GM12878 (cell line): ENCODE results near the gene SARM1. TPM values are rescaled to one million over a fixed set of nuclear protein-coding genes. Genes with fewer than 3 reads are reported as not detected.

Source experiments
- ATAC-seq: fragments of 200-7000 bp; cut with Tn5 transposase; 3 replicates; pipeline ENCODE4 v1.9.1; 2020; ENCODE audit warnings: mild to moderate bottlenecking, moderate library complexity
- BruUV-seq: library from RNA; stranded (reverse); fragments of 400-500 nt; replicated peaks from 2 replicates; lab custom pipeline; 2021; lab: Mats Ljungman, UMichigan
- CTCF ChIA-PET: fragments of 300-600 bp; sonication (Branson Sonifier 250); formaldehyde crosslinking; extraction: SDS; loops from one replicate; lab custom pipeline; 2021; ENCODE audit warnings: inconsistent platforms; lab: Yijun Ruan, JAX
- POLR2A ChIA-PET: fragments of 350-600 bp; formaldehyde crosslinking; extraction: SDS; loops from one replicate; lab custom pipeline; 2021; ENCODE audit warnings: inconsistent platforms; lab: Charles Lee
- RAD21 ChIA-PET: fragments of 300-600 bp; sonication (Branson Sonifier 250); formaldehyde crosslinking; loops from one replicate; lab custom pipeline; 2023; ENCODE audit warnings: antibody characterized with exemption; ENCODE audit not compliant: unreplicated experiment; lab: Charles Lee
- SMC1A ChIA-PET: fragments of 300-600 bp; sonication (Branson Sonifier 250); formaldehyde crosslinking; loops from one replicate; lab custom pipeline; 2023; ENCODE audit not compliant: unreplicated experiment, uncharacterized antibody; lab: Charles Lee
- DNase-seq: peaks from one replicate; pipeline ENCODE4 v3.0.0-alpha.2; 2011; ENCODE audit warnings: low read depth, low spot score
- FAIRE-seq: peaks from 3 replicates; lab custom pipeline; 2011; peaks lifted over from hg19 to GRCh38; lab: Jason Lieb, UNC
- H2AFZ ChIP-seq: 2 replicates; pipeline ENCODE4 v1.6.0; 2011; ENCODE audit warnings: low read depth, low read length, control low read depth; ENCODE audit not compliant: control insufficient read depth
- H3K27ac ChIP-seq: 2 replicates; pipeline ENCODE4 v1.5.1; 2011; ENCODE audit warnings: control low read depth; ENCODE audit not compliant: control insufficient read depth, insufficient read depth
- H3K27me3 ChIP-seq, 2 experiments: replicated peaks in 1 of 2; 2 replicates each; pipeline versions ENCODE4 v1.6.0 to v1.6.1; 2011; ENCODE audit warnings: low read length in 1 of 2; ENCODE audit not compliant: control insufficient read depth in 2 of 2, insufficient read depth in 2 of 2
- H3K36me3 ChIP-seq, 2 experiments: 2 replicates each; pipeline ENCODE4 v1.5.1; 2011; ENCODE audit warnings: low read length in 1 of 2; ENCODE audit not compliant: control insufficient read depth in 2 of 2, insufficient read depth in 2 of 2
- H3K4me1 ChIP-seq: 2 replicates; pipeline ENCODE4 v1.6.1; 2011; ENCODE audit warnings: mild to moderate bottlenecking, low read length, moderate library complexity, mixed read lengths; ENCODE audit not compliant: control insufficient read depth, insufficient read depth
- H3K4me2 ChIP-seq: 2 replicates; pipeline ENCODE4 v1.6.0; 2011; ENCODE audit warnings: control low read depth; ENCODE audit not compliant: control insufficient read depth, insufficient read depth
- H3K4me3 ChIP-seq: fragments of 200-600 bp; sonication (generic); 2 replicates; pipeline ENCODE4 v1.5.1; 2016
- H3K79me2 ChIP-seq: 2 replicates; pipeline ENCODE4 v1.6.0; 2011; ENCODE audit warnings: low read length; ENCODE audit not compliant: control insufficient read depth, insufficient read depth
- H3K9ac ChIP-seq: 2 replicates; pipeline ENCODE4 v1.8.0; 2011; ENCODE audit warnings: low read length, control low read depth, mixed read lengths; ENCODE audit not compliant: control insufficient read depth, insufficient read depth
- H3K9me3 ChIP-seq: replicated peaks from 3 replicates; pipeline ENCODE4 v1.5.1; 2011; ENCODE audit warnings: mild to moderate bottlenecking, low read length; ENCODE audit not compliant: control insufficient read depth, insufficient read depth
- H4K20me1 ChIP-seq: 2 replicates; pipeline ENCODE4 v1.6.0; 2011; ENCODE audit not compliant: control insufficient read depth, insufficient read depth
- CEBPB ChIP-seq, 2 experiments: fragments of 150-350 bp in 1 of 2; IDR thresholded peaks; 2 replicates each; pipeline ENCODE4 v1.6.1; 2012 to 2014; ENCODE audit warnings: low read depth in 2 of 2, low read length in 2 of 2, borderline replicate concordance in 1 of 2, inconsistent platforms in 1 of 2
- CREM ChIP-seq: IDR thresholded peaks from 2 replicates; pipeline ENCODE4 v1.6.1; 2014; ENCODE audit warnings: antibody characterized with exemption, low read depth
- GATAD2B ChIP-seq: fragments of 450-650 bp; conservative IDR thresholded peaks from 2 replicates; pipeline ENCODE4 v1.6.1; 2017; ENCODE audit warnings: low read depth, mild to moderate bottlenecking, moderate library complexity
- HDGF ChIP-seq: fragments of 450-650 bp; IDR thresholded peaks from 2 replicates; pipeline ENCODE4 v1.6.1; 2016; ENCODE audit warnings: antibody characterized with exemption
- HSF1 ChIP-seq: fragments of 150-350 bp; IDR thresholded peaks from 2 replicates; pipeline ENCODE4 v1.6.1; 2014; ENCODE audit warnings: mild to moderate bottlenecking, low read depth, low read length
- MAX ChIP-seq: IDR thresholded peaks from 2 replicates; pipeline ENCODE4 v1.6.1; 2012; ENCODE audit warnings: low read depth, low read length, improper control_type of control experiment
- MEF2A ChIP-seq: IDR thresholded peaks from 2 replicates; pipeline ENCODE4 v1.6.1; 2011; ENCODE audit warnings: low read depth, mild to moderate bottlenecking, low read length, moderate library complexity; ENCODE audit not compliant: insufficient read depth
- MYC ChIP-seq: IDR thresholded peaks from 2 replicates; pipeline ENCODE4 v1.6.1; 2011; ENCODE audit warnings: mild to moderate bottlenecking, low read length, moderate library complexity, inconsistent platforms; ENCODE audit not compliant: insufficient read depth, insufficient replicate concordance, insufficient read length, severe bottlenecking
- NFIC ChIP-seq: IDR thresholded peaks from 2 replicates; pipeline ENCODE4 v1.6.1; 2012; ENCODE audit warnings: low read depth, mild to moderate bottlenecking, inconsistent platforms, low read length, moderate library complexity
- RBBP5 ChIP-seq: fragments of 200-600 bp; sonication (generic); conservative IDR thresholded peaks from 2 replicates; pipeline ENCODE4 v1.6.1; 2016
- SIN3A ChIP-seq: IDR thresholded peaks from 2 replicates; pipeline ENCODE4 v1.6.1; 2012; ENCODE audit warnings: low read depth, low read length, improper control_type of control experiment
- YY1 ChIP-seq: IDR thresholded peaks from 2 replicates; pipeline ENCODE4 v1.6.1; 2011; ENCODE audit warnings: low read depth, mild to moderate bottlenecking, low read length
- WGBS: methylation state at CpG from one replicate; pipeline ENCODE4 v1.1.6; 2016; ENCODE audit warnings: low lambda C conversion rate; ENCODE audit not compliant: insufficient replicate concordance, insufficient coverage; ENCODE audit errors: missing lambda C conversion rate; 5-methylcytosine and 5-hydroxymethylcytosine counted together
- in situ Hi-C: fragments of 300-500 bp; cut with MboI; formaldehyde crosslinking; loops from 9 replicates; pipeline ENCODE4 v1.14.3; 2018; ENCODE audit warnings: mixed read lengths
- intact Hi-C: fragments of 100-400 bp; cut with micrococcal nuclease; formaldehyde crosslinking; loops from one replicate; pipeline ENCODE4 v1.14.2; 2022; ENCODE audit not compliant: unreplicated experiment
- polyA plus RNA-seq, 11 experiments: library from polyadenylated mRNA; depleted of rRNA in 4 of 11; unstranded in 6 of 11; stranded (reverse) in 5 of 11; fragments of >200 nt; fragmentation: Nextera tagmentation in 4 of 11; fragmentation: Illumina TruSeq in 1 of 11; extraction: Ambion mirVana in 4 of 11; extraction: Trizol in 1 of 11; gene quantifications; 1 replicate in 1 of 11; 2 replicates in 10 of 11; pipeline versions ENCODE4 v1.2.1 to v1.2.3, GENCODE V29; 2011 to 2016; ENCODE audit warnings: inconsistent platforms in 2 of 11, missing spikeins in 2 of 11, low read depth in 1 of 11
- total RNA-seq, 4 experiments: library from RNA; depleted of rRNA in 3 of 4; stranded (reverse); fragments of >200 nt in 3 of 4; fragmentation: Illumina TruSeq in 1 of 4; extraction: Trizol in 1 of 4; gene quantifications; 2 replicates each; pipeline versions ENCODE4 v1.2.1 to v1.2.3, GENCODE V29; 2013 to 2021
- TF ChIP-seq, protein P1 (sequence below): IDR thresholded peaks from 2 replicates; pipeline ENCODE4 v1.6.1; 2012; ENCODE audit warnings: low read depth, low read length, improper control_type of control experiment
- TF ChIP-seq, protein P2 (sequence below): fragments of 450-650 bp; formaldehyde crosslinking; IDR thresholded peaks from 2 replicates; pipeline ENCODE4 v1.4.0; 2022; ENCODE audit warnings: mild to moderate bottlenecking, moderate library complexity

Gene SARM1
- total and polyA plus RNA-seq, 10 of the 15 experiments (the other 5 are each of a cell fraction or from before 2014, with no cell fraction given), result 0.56 to 25.3 (median 11.9) TPM

DNA sequence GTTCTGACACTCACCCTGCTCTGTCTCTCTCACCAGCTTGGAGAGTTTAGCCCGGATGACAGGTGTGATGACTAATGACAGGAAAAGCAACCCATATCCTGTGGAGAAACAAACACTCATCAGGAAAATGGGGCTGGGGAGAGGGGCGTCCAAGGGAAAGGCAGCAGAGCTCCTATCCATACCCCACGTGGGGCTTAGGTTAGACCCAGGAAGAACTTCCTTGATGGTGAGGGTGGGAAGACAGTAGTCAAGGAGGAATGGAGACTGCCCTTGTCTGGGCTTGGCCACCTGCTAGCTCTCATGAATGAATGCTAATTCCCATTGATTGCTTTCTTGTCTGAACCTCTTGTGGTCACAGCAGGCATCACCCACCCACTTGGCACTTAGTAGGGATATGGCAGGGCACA lies 30.7 kb downstream of the SARM1 start:
- ChIA-PET POLR2A (no interaction called here), SMC1A (no interaction called here), RAD21 (no interaction called here), CTCF (interaction anchor here (6.2 kb wide), 1 partner anchor 14 kb away, joined by 37 read pairs; no protein-coding TSS in a partner anchor)
- H3K27ac ChIP-seq, result no peak overlapping the region
- intact Hi-C loops, result no loop called here
- TF ChIP-seq, protein P1, sequence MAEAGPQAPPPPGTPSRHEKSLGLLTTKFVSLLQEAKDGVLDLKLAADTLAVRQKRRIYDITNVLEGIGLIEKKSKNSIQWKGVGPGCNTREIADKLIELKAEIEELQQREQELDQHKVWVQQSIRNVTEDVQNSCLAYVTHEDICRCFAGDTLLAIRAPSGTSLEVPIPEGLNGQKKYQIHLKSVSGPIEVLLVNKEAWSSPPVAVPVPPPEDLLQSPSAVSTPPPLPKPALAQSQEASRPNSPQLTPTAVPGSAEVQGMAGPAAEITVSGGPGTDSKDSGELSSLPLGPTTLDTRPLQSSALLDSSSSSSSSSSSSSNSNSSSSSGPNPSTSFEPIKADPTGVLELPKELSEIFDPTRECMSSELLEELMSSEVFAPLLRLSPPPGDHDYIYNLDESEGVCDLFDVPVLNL, result no peak
- no peak for TF ChIP-seq CREM
- TF ChIP-seq NFIC, result no peak
- no peak for TF ChIP-seq HSF1
- no peak for TF ChIP-seq YY1
- TF ChIP-seq CEBPB (IDR thresholded peaks at IDR 0.05; ENCODE audit: borderline replicate concordance in 1 of 2, low read depth in 2 of 2, low read length in 2 of 2), result no peak
- TF ChIP-seq RBBP5, result no peak
- TF ChIP-seq GATAD2B, result no peak
- no peak for TF ChIP-seq MYC
- no peak for TF ChIP-seq SIN3A
- TF ChIP-seq MAX, result no peak
- TF ChIP-seq MEF2A, result no peak
- TF ChIP-seq, protein P2, sequence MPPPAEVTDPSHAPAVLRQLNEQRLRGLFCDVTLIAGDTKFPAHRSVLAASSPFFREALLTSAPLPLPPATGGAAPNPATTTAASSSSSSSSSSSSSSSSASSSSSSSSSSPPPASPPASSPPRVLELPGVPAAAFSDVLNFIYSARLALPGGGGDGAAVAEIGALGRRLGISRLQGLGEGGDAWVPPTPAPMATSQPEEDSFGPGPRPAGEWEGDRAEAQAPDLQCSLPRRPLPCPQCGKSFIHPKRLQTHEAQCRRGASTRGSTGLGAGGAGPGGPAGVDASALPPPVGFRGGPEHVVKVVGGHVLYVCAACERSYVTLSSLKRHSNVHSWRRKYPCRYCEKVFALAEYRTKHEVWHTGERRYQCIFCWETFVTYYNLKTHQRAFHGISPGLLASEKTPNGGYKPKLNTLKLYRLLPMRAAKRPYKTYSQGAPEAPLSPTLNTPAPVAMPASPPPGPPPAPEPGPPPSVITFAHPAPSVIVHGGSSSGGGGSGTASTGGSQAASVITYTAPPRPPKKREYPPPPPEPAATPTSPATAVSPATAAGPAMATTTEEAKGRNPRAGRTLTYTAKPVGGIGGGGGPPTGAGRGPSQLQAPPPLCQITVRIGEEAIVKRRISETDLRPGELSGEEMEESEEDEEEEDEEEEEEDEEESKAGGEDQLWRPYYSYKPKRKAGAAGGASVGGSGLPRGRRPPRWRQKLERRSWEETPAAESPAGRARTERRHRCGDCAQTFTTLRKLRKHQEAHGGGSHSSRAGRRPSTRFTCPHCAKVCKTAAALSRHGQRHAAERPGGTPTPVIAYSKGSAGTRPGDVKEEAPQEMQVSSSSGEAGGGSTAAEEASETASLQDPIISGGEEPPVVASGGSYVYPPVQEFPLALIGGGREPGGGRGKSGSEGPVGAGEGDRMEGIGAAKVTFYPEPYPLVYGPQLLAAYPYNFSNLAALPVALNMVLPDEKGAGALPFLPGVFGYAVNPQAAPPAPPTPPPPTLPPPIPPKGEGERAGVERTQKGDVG (CRISPR knock-in tag), result no peak
- TF ChIP-seq HDGF, result no peak
- in situ Hi-C loops, result no loop called here
- no peaks in the 10 kb centered on the region for H4K20me1 ChIP-seq
- no peak overlapping the region for H3K4me2 ChIP-seq
- DNase-seq (no peak), ATAC-seq (no peak), FAIRE-seq (no peak)
- no peak overlapping the region for H2AFZ ChIP-seq
- peaks cover 0 to 1% of the 10 kb centered on the region in 2 experiments; a peak in 2 of 4 replicates for H3K36me3 ChIP-seq
- peaks cover 3% of the 10 kb centered on the region for H3K4me1 ChIP-seq
- H3K27me3 ChIP-seq, result no peaks in the 10 kb centered on the region
- H3K4me3 ChIP-seq, result no peak overlapping the region
- 62% methylated on average over 3 of the region's 3 CpGs for WGBS
- H3K9me3 ChIP-seq, result no peaks in the 10 kb centered on the region
- H3K79me2 ChIP-seq, result no peaks in the 10 kb centered on the region
- no TSS peak for BruUV-seq
- no peak overlapping the region for H3K9ac ChIP-seq
